Hematopoietic multipotent progenitor cell treated with erythropoietin and hydrocortisone succinate and interleukin-3 and kit ligand, for 6 days (in vitro differentiated cells): ENCODE results near the gene TMEM131L.
"Not testable (repeated sequence)": the region's sequence is repeated elsewhere in the genome, so short reads cannot be mapped to it uniquely, and the experiment has no call there.

Experiments
- DNase-seq: peaks from one replicate; pipeline ENCODE4 v3.0.0-alpha.2; 2015

TMEM131L gene

GRCh38 chr4:153466081-153466948 is at the start of gene TMEM131L:
Gene TMEM131L (plus strand): TSS chr4:153466360. CDS start chr4:153466398, 38 bp downstream.
- DNase-seq = peak; percentile 89

GRCh38 chr4:153416456-153416855 is 49.7 kb upstream of the TMEM131L start:
- DNase-seq = not testable (repeated sequence)

GRCh38 chr4:153418121-153418520 is 48.0 kb upstream of the TMEM131L start:
- DNase-seq = no peak

- DNase-seq = no peak
Observed at GRCh38 chr4:153418558-153418957, 47.6 kb upstream of the TMEM131L start.

- no peak for DNase-seq
Observed at GRCh38 chr4:153419029-153419428, 47.1 kb upstream of the TMEM131L start.

GRCh38 chr4:153419673-153420278 is 46.4 kb upstream of the TMEM131L start:
- DNase-seq = no peak

GRCh38 chr4:153420361-153420760 is 45.8 kb upstream of the TMEM131L start:
- DNase-seq = no peak

- no peak for DNase-seq
Observed at GRCh38 chr4:153421941-153422340, 44.2 kb upstream of the TMEM131L start.

- no peak for DNase-seq
Observed at GRCh38 chr4:153426207-153426885, 39.8 kb upstream of the TMEM131L start.

- DNase-seq = no peak
Observed at GRCh38 chr4:153427363-153428071, 38.6 kb upstream of the TMEM131L start.

- DNase-seq = no peak
Observed at GRCh38 chr4:153428941-153429475, 37.2 kb upstream of the TMEM131L start.

GRCh38 chr4:153432965-153433753 is 33.0 kb upstream of the TMEM131L start:
- peak; percentile 94 for DNase-seq

- peak; percentile 16 for DNase-seq
Observed at GRCh38 chr4:153433754-153434105, 32.4 kb upstream of the TMEM131L start.

GRCh38 chr4:153434190-153434589 is 32.0 kb upstream of the TMEM131L start:
- no peak for DNase-seq

GRCh38 chr4:153438916-153439756 is 27.0 kb upstream of the TMEM131L start:
- DNase-seq = no peak

GRCh38 chr4:153439831-153440230 is 26.3 kb upstream of the TMEM131L start:
- DNase-seq = no peak

GRCh38 chr4:153440475-153440874 is 25.7 kb upstream of the TMEM131L start:
- DNase-seq = no peak

- no peak for DNase-seq
Observed at GRCh38 chr4:153447175-153447905, 18.8 kb upstream of the TMEM131L start.

GRCh38 chr4:153448003-153448731 is 18.0 kb upstream of the TMEM131L start:
- no peak for DNase-seq

- DNase-seq = no peak
Observed at GRCh38 chr4:153449338-153449737, 16.8 kb upstream of the TMEM131L start.
